GM12801 (cell line): ENCODE measurements around the gene TNRC6A.

Source experiments
- TF ChIP-seq, protein P1 (sequence below): IDR thresholded peaks from one replicate; pipeline ENCODE4 v1.5.1; 2011; ENCODE audit warnings: control low read depth; ENCODE audit not compliant: insufficient read length; ENCODE audit errors: extremely low read depth

TNRC6A gene

DNA sequence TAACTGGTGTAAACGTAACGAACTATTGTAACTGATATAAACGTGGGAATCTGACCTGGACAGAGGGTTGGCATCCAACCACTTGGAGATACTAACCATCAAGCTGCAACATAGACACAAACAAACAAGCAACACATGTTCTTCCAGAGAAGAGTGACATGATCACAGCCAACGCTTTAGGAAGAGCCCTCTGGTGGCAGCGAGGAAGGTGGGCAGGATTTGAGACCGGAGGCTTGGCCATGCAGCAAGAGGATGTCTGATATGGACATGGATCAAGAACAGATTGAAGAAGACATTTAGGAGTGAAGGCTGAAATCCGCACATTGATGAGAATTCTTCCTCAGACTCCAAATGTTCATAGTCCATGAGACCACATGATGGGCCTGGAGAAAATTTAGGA lies 40.3 kb upstream of the TNRC6A start:
- TF ChIP-seq, protein P1, sequence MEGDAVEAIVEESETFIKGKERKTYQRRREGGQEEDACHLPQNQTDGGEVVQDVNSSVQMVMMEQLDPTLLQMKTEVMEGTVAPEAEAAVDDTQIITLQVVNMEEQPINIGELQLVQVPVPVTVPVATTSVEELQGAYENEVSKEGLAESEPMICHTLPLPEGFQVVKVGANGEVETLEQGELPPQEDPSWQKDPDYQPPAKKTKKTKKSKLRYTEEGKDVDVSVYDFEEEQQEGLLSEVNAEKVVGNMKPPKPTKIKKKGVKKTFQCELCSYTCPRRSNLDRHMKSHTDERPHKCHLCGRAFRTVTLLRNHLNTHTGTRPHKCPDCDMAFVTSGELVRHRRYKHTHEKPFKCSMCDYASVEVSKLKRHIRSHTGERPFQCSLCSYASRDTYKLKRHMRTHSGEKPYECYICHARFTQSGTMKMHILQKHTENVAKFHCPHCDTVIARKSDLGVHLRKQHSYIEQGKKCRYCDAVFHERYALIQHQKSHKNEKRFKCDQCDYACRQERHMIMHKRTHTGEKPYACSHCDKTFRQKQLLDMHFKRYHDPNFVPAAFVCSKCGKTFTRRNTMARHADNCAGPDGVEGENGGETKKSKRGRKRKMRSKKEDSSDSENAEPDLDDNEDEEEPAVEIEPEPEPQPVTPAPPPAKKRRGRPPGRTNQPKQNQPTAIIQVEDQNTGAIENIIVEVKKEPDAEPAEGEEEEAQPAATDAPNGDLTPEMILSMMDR = no peak

DNA sequence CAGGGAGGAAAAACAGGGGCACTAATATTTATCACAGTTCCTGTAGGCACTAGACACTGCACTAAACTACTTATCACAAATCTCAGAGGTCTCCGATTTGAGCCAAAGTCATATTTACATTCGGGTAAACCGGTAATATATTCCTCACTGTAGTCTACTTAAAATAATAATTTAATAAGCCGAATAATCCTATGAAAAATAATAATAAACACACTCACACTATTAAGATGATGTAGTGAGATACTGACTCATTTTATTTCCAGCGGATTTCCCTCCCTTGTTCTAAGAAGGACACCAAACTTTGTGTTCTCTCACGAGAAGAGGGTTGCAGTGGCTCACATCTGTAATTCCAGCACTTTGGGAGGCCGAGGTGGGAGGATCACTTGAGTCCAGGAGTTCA lies 36.6 kb upstream of the TNRC6A start:
- TF ChIP-seq, protein P1 = no peak

DNA sequence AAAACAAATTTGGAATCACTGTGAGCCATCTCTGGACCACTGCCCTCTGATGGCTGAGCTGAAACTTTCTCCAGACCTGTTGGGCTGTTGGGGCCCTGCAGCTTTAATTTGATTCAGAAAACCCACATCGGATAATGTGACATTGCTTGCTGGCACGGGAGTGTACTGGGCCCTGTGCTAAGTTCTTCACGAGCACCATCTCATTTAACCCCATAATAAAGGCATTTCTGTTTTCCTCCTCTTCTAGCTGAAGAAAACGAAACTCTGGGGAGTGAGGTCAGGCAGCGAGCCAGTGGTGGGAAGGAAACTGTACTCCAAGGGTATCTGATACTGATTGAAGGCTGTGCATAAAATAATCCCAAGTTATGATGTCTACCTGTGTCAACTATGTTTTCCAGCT lies 34.5 kb upstream of the TNRC6A start:
- TF ChIP-seq, protein P1 = no peak

DNA sequence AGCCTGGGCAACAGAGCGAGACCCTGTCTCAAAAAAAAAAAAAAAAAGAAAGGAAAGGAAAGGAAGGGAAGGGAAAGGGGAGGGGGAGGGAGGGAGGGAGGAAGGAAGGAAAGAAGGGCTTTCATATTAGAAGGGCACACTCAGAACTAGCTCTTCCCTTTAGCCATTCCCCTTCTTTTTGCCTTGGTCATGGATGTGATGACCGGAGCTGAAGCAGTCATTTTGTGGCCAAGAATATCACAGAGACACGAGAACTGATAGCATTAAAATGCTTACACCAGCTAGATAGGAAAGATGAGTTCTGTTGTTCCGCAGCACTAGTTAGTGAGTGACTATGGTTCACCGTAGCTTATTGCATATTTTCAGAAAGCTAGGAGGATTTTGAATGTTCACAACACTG lies 32.8 kb upstream of the TNRC6A start:
- TF ChIP-seq, protein P1 = no peak

DNA sequence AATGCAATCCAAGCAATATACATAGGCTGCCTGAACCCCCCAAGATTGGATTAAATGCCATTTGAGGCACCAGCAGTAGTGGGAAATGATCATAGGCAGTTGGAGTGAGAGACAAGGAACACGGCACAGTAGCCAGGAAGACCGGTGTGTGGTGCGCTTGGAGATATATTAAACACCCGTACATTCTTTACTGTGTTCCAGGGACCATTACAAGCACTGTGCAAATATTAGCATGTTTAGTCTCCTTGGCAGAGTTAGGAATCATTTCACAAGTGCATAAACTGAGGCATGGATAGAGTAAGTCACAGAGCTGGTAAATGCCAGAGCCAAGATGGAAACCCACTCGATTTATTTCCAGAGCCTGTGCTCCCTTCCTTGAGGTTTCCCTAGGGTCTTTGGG lies 31.1 kb upstream of the TNRC6A start:
- TF ChIP-seq, protein P1 = no peak

DNA sequence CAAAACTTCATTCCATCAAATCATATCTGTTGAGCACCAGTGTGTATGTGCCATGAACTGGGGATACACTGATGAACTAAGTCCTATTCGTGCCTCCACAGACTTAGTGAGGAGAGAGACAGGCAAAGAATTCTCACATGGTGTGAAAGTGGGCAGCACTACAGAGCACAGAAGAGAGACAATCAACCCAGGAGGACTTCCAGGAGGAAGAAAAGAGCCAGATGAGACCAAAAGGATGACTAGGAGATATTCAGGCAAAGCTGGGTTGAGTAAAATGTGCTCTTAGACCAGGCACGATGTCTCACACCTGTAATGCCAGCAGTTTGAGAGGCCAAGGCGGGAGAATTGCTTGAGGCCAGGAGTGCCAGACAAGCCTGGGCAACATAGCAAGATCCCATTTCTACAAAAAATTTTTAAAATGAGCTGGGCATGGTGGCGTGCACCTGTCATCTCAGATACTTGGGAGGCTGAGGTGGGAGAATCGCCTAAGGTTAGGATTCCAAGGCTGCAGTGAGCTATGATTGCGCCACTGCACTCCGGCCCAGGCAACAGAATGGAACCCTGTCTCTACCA lies 30.2 kb upstream of the TNRC6A start:
- TF ChIP-seq, protein P1 = no peak

DNA sequence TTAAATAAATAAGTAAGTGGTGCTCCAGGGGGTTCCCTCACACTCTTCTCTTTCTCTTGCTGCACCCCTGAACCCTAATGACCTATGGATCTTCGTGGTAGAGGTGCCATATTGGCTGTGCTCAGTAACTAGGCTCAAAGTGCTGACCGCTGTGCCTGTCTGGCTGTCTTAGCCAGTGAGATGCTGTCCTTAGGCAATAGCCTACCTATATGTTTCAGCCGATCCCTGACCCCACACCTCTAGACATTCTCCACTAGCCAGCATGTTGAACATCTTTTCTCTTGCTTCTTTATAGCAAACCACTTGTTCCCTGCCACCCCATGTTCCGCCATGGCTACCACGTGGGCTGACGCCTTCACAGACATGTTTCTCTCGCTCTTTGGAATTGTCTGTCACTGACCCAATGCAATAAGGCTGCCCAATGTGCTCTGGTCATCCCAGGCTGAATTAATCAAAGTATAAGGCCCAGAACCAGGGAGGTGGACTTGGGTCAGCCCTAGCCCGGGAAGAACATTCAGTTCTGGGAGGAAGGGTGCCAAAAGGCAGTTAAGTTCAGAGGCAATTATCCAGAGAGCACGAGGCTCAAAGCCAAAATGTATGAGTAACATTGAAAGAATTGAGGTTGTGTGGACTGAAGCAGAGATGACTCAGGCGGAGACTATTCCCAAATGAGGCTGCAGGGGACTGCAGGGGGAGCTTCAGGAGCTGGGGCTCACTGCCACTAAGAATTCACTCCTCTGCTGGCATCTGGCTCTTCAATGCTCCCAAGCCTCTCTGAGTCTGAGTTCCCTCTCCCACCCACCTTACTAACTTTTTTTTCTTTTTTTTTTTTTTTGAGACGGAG lies 28.7 kb upstream of the TNRC6A start:
- TF ChIP-seq, protein P1 = no peak
